ENCODE data around the gene GALNT6.

The GALNT6 gene

DNA sequence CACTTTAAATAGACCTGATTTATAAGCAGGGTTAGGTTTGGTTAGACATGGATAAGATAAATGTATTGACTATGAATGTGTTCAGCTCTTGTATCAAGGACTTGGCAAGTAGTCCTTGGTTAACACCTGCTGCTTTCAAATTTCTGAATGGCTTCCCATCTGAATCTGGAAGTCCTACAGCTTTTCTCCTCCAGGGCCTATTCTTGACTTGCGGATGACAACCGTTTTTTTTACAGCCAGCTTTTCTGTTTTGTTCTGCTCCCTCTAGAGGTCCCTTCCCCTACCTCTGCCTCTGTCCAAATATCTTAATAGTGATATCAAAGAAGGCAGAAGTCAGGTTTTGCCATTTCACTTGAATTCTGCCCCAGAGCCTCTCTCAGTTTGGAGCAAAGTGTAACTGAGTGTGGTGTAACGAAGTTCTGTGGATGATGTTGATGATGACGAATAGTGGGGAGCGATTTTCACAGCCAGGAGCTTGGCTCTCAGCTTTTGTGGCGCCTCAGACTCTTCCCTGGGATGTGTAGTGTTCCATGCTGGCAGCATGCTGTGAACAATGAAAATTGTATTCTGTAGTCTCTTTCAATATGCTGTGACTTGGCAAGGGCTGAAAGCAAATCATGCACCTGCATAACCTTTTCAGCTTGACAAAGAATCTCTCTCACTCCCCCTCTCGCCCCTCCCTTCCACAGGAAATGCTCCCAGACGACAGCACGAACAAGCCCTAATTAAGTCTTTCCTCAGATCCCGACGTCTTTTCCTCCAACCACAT is 28.4 kb upstream of the GALNT6 start:
- H3K23ac ChIP-seq (ENCODE audit: low read length in 2 of 2), result no peak overlapping the region
- H2AK5ac ChIP-seq (ENCODE audit: low read length, severe bottlenecking), result no peak overlapping the region
- H3K4me3 ChIP-seq (ENCODE audit: insufficient read depth in 1 of 2, low read depth in 1 of 2, low read length in 2 of 2), result no peak overlapping the region
- H3K27me3 ChIP-seq (ENCODE audit: control insufficient read depth in 1 of 2, insufficient read depth in 1 of 2, low read length in 2 of 2), result peaks cover 12 to 19% of the 10 kb centered on the region in 2 experiments
- H3K4me2 ChIP-seq (ENCODE audit: low read length, poor library complexity, severe bottlenecking), result no peak overlapping the region
- H2BK12ac ChIP-seq (ENCODE audit: low read length in 2 of 2), result no peak overlapping the region
- whole genome bisulfite sequencing, result 81% methylated on average over 4 of the region's 11 CpGs
- H2BK5ac ChIP-seq (ENCODE audit: low read depth, low read length, poor library complexity, severe bottlenecking), result no peak overlapping the region
- no peaks in the 10 kb centered on the region for H3K36me3 ChIP-seq (ENCODE audit: control insufficient read depth in 1 of 2, insufficient read depth in 2 of 2, low read depth in 1 of 2, low read length in 2 of 2)
- no peaks in the 10 kb centered on the region for H3K79me1 ChIP-seq (replicated peaks; ENCODE audit: low read length, poor library complexity, severe bottlenecking)
- H3K4me1 ChIP-seq (ENCODE audit: control insufficient read depth, insufficient read depth, low read depth, low read length), result peaks cover 2% of the 10 kb centered on the region
- H3K18ac ChIP-seq (ENCODE audit: low read depth in 1 of 2, low read length in 2 of 2), result no peak overlapping the region
- H3K14ac ChIP-seq (ENCODE audit: low read length in 2 of 2), result no peak overlapping the region
- no peaks in the 10 kb centered on the region for H3K9me3 ChIP-seq (ENCODE audit: control insufficient read depth, low read length)
- no peak overlapping the region for H4K8ac ChIP-seq (ENCODE audit: low read length)
- no peak overlapping the region for H2BK15ac ChIP-seq (ENCODE audit: low read depth, poor library complexity, severe bottlenecking)
- no peak overlapping the region for H4K91ac ChIP-seq (ENCODE audit: low read length)
- no peak overlapping the region for H3K9ac ChIP-seq (ENCODE audit: low read length)
- H2AFZ ChIP-seq (ENCODE audit: low read depth, low read length), result no peak overlapping the region
- H3K4ac ChIP-seq (ENCODE audit: low read depth in 1 of 2, low read length in 2 of 2), result no peak overlapping the region
- H2BK120ac ChIP-seq (ENCODE audit: low read depth, low read length), result no peak overlapping the region
- no peak overlapping the region for H3K27ac ChIP-seq (ENCODE audit: low read length, poor library complexity, severe bottlenecking)
- DNase-seq, result no peak

GRCh38 chr12:51417826-51418225 is 26.6 kb upstream of the GALNT6 start:
- DNase-seq, result no peak
- H3K9me3 ChIP-seq (ENCODE audit: control insufficient read depth, low read length), result no peaks in the 10 kb centered on the region
- no peak overlapping the region for H4K91ac ChIP-seq (ENCODE audit: low read length)
- no peaks in the 10 kb centered on the region for H3K79me1 ChIP-seq (replicated peaks; ENCODE audit: low read length, poor library complexity, severe bottlenecking)
- H2BK12ac ChIP-seq (ENCODE audit: low read length in 2 of 2), result no peak overlapping the region
- H2AK5ac ChIP-seq (ENCODE audit: low read length, severe bottlenecking), result no peak overlapping the region
- H3K18ac ChIP-seq (ENCODE audit: low read depth in 1 of 2, low read length in 2 of 2), result no peak overlapping the region
- H2BK15ac ChIP-seq (ENCODE audit: low read depth, poor library complexity, severe bottlenecking), result no peak overlapping the region
- no peak overlapping the region for H3K14ac ChIP-seq (ENCODE audit: low read length in 2 of 2)
- H3K36me3 ChIP-seq (ENCODE audit: control insufficient read depth in 1 of 2, insufficient read depth in 2 of 2, low read depth in 1 of 2, low read length in 2 of 2), result no peaks in the 10 kb centered on the region
- H3K23ac ChIP-seq (ENCODE audit: low read length in 2 of 2), result no peak overlapping the region
- H2BK5ac ChIP-seq (ENCODE audit: low read depth, low read length, poor library complexity, severe bottlenecking), result no peak overlapping the region
- H3K27me3 ChIP-seq (ENCODE audit: control insufficient read depth in 1 of 2, insufficient read depth in 1 of 2, low read length in 2 of 2), result peaks cover 10 to 19% of the 10 kb centered on the region in 2 experiments
- no peak overlapping the region for H3K9ac ChIP-seq (ENCODE audit: low read length)
- H3K4me1 ChIP-seq (ENCODE audit: control insufficient read depth, insufficient read depth, low read depth, low read length), result no peaks in the 10 kb centered on the region
- no peak overlapping the region for H3K4ac ChIP-seq (ENCODE audit: low read depth in 1 of 2, low read length in 2 of 2)
- no peak overlapping the region for H3K4me2 ChIP-seq (ENCODE audit: low read length, poor library complexity, severe bottlenecking)
- no peak overlapping the region for H2BK120ac ChIP-seq (ENCODE audit: low read depth, low read length)
- H3K4me3 ChIP-seq (ENCODE audit: insufficient read depth in 1 of 2, low read depth in 1 of 2, low read length in 2 of 2), result no peak overlapping the region
- 73% methylated on average over 4 of the region's 4 CpGs for WGBS
- H2AFZ ChIP-seq (ENCODE audit: low read depth, low read length), result no peak overlapping the region
- H4K8ac ChIP-seq (ENCODE audit: low read length), result no peak overlapping the region
- no peak overlapping the region for H3K27ac ChIP-seq (ENCODE audit: low read length, poor library complexity, severe bottlenecking)

- Histone ChIP-seq H2AK5ac (ENCODE audit: low read length, severe bottlenecking) (no peak overlapping the region), H3K23ac (ENCODE audit: low read length in 2 of 2) (no peak overlapping the region), H2BK12ac (ENCODE audit: low read length in 2 of 2) (no peak overlapping the region), H2BK120ac (ENCODE audit: low read depth, low read length) (no peak overlapping the region), H3K4me1 (ENCODE audit: control insufficient read depth, insufficient read depth, low read depth, low read length) (no peaks in the 10 kb centered on the region), H3K27ac (ENCODE audit: low read length, poor library complexity, severe bottlenecking) (no peak overlapping the region), H3K14ac (ENCODE audit: low read length in 2 of 2) (no peak overlapping the region), H3K4ac (ENCODE audit: low read depth in 1 of 2, low read length in 2 of 2) (no peak overlapping the region), H3K27me3 (ENCODE audit: control insufficient read depth in 1 of 2, insufficient read depth in 1 of 2, low read length in 2 of 2) (peaks cover 10 to 19% of the 10 kb centered on the region in 2 experiments), H4K91ac (ENCODE audit: low read length) (no peak overlapping the region), H3K4me3 (ENCODE audit: insufficient read depth in 1 of 2, low read depth in 1 of 2, low read length in 2 of 2) (no peak overlapping the region), H2BK15ac (ENCODE audit: low read depth, poor library complexity, severe bottlenecking) (no peak overlapping the region), H3K9me3 (ENCODE audit: control insufficient read depth, low read length) (no peaks in the 10 kb centered on the region), H3K4me2 (ENCODE audit: low read length, poor library complexity, severe bottlenecking) (no peak overlapping the region), H3K36me3 (ENCODE audit: control insufficient read depth in 1 of 2, insufficient read depth in 2 of 2, low read depth in 1 of 2, low read length in 2 of 2) (no peaks in the 10 kb centered on the region), H2AFZ (ENCODE audit: low read depth, low read length) (no peak overlapping the region), H2BK5ac (ENCODE audit: low read depth, low read length, poor library complexity, severe bottlenecking) (no peak overlapping the region), H4K8ac (ENCODE audit: low read length) (no peak overlapping the region), H3K79me1 (replicated peaks; ENCODE audit: low read length, poor library complexity, severe bottlenecking) (no peaks in the 10 kb centered on the region), H3K9ac (ENCODE audit: low read length) (no peak overlapping the region), H3K18ac (ENCODE audit: low read depth in 1 of 2, low read length in 2 of 2) (no peak overlapping the region)
- DNase-seq, result no peak
- WGBS, result 100% methylated on average over 1 of the region's 1 CpG
Observed at GRCh38 chr12:51415931-51416330, 24.7 kb upstream of the GALNT6 start.

DNA sequence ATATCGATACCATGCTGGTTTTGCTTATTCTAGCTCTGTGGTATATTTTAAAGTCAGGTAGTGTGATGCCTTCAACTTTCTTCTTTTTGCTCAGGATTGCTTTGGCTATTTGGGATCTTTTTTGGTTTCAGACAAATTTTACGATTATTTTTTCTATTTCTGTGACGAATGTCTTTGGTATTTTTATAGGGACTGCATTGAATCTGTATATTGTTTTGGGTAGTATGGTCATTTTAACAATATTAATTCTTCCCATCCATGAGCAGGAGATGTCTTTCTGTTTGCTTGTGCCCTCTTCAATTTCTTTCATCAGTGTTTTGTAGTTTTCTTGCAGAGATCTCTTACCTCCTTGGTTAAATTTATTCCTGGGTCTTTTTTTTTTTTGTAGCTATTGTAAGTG is 22.6 kb upstream of the GALNT6 start:
- H2BK5ac ChIP-seq (ENCODE audit: low read depth, low read length, poor library complexity, severe bottlenecking), result no peak overlapping the region
- whole genome bisulfite sequencing, result 97% methylated on average over 1 of the region's 3 CpGs

More for the DNA sequence above, 22.6 kb upstream of the GALNT6 start:
- no peaks in the 10 kb centered on the region for H3K4me1 ChIP-seq (ENCODE audit: control insufficient read depth, insufficient read depth, low read depth, low read length)
- H3K14ac ChIP-seq (ENCODE audit: low read length in 2 of 2), result no peak overlapping the region
- H3K18ac ChIP-seq (ENCODE audit: low read depth in 1 of 2, low read length in 2 of 2), result no peak overlapping the region
- no peak for DNase-seq
- H2BK12ac ChIP-seq (ENCODE audit: low read length in 2 of 2), result no peak overlapping the region
- H3K79me1 ChIP-seq (replicated peaks; ENCODE audit: low read length, poor library complexity, severe bottlenecking), result no peaks in the 10 kb centered on the region
- no peak overlapping the region for H4K91ac ChIP-seq (ENCODE audit: low read length)
- H2BK120ac ChIP-seq (ENCODE audit: low read depth, low read length), result no peak overlapping the region
- no peak overlapping the region for H3K4me3 ChIP-seq (ENCODE audit: insufficient read depth in 1 of 2, low read depth in 1 of 2, low read length in 2 of 2)
- no peaks in the 10 kb centered on the region for H3K36me3 ChIP-seq (ENCODE audit: control insufficient read depth in 1 of 2, insufficient read depth in 2 of 2, low read depth in 1 of 2, low read length in 2 of 2)
- no peak overlapping the region for H3K4ac ChIP-seq (ENCODE audit: low read depth in 1 of 2, low read length in 2 of 2)
- no peak overlapping the region for H2AK5ac ChIP-seq (ENCODE audit: low read length, severe bottlenecking)
- no peak overlapping the region for H2BK15ac ChIP-seq (ENCODE audit: low read depth, poor library complexity, severe bottlenecking)
- H3K4me2 ChIP-seq (ENCODE audit: low read length, poor library complexity, severe bottlenecking), result no peak overlapping the region
- no peaks in the 10 kb centered on the region for H3K9me3 ChIP-seq (ENCODE audit: control insufficient read depth, low read length)
- H4K8ac ChIP-seq (ENCODE audit: low read length), result no peak overlapping the region
- no peak overlapping the region for H3K27ac ChIP-seq (ENCODE audit: low read length, poor library complexity, severe bottlenecking)
- no peak overlapping the region for H3K9ac ChIP-seq (ENCODE audit: low read length)
- peaks cover 6 to 8% of the 10 kb centered on the region in 2 experiments for H3K27me3 ChIP-seq (ENCODE audit: control insufficient read depth in 1 of 2, insufficient read depth in 1 of 2, low read length in 2 of 2)
- no peak overlapping the region for H2AFZ ChIP-seq (ENCODE audit: low read depth, low read length)
- no peak overlapping the region for H3K23ac ChIP-seq (ENCODE audit: low read length in 2 of 2)
